Measurements from ENCODE around the gene RHOV. TPM values are rescaled to one million over a fixed set of nuclear protein-coding genes. Genes with fewer than 3 reads are reported as not detected.

RHOV gene
- total RNA-seq, 1 experiment from 2014 or later: 1.4 TPM

- Histone ChIP-seq H3K9me2 (ENCODE audit: insufficient read depth) (no peaks in the 10 kb centered on the region), H3K36me3 (ENCODE audit: low read depth) (no peaks in the 10 kb centered on the region), H3K27me3 (ENCODE audit: insufficient read depth, low read depth) (no peaks in the 10 kb centered on the region), H3F3A (ENCODE audit: insufficient read depth, low read depth) (peaks cover 41% of the 10 kb centered on the region), H3K79me2 (ENCODE audit: low read depth) (no peaks in the 10 kb centered on the region), H3K27ac (peak within 1 kb of the TSS; percentile 100; the same call in 1 of the 2 replicates), H4K20me1 (ENCODE audit: insufficient read depth) (no peaks in the 10 kb centered on the region), H3K9me3 (ENCODE audit: insufficient read depth, low read depth) (no peaks in the 10 kb centered on the region), H3K4me1 (replicated peaks; ENCODE audit: insufficient read depth) (peaks cover 42% of the 10 kb centered on the region), H3K4me3 (no peak within 1 kb of the TSS), H2AFZ (no peak within 1 kb of the TSS), H3K4me2 (0 out of 2 replicates have a peak within 1 kb of the TSS, but pooled peaks have one; percentile 69)
- ChIA-PET POLR2A (ENCODE audit: unreplicated experiment) (interaction anchor here (0.6 kb wide), 1 partner anchor 15 kb away, joined by 3 read pairs; no protein-coding TSS in a partner anchor), CTCF (interaction anchor here (0.5 to 1.6 kb wide), 2 partner anchors 16 to 23 kb away, joined by 3 to 11 read pairs; no protein-coding TSS in a partner anchor)
- intact Hi-C loops (cut with micrococcal nuclease; ENCODE audit: unreplicated experiment): no loop called here
- DNase-seq: no peak
- TF ChIP-seq, protein P1, sequence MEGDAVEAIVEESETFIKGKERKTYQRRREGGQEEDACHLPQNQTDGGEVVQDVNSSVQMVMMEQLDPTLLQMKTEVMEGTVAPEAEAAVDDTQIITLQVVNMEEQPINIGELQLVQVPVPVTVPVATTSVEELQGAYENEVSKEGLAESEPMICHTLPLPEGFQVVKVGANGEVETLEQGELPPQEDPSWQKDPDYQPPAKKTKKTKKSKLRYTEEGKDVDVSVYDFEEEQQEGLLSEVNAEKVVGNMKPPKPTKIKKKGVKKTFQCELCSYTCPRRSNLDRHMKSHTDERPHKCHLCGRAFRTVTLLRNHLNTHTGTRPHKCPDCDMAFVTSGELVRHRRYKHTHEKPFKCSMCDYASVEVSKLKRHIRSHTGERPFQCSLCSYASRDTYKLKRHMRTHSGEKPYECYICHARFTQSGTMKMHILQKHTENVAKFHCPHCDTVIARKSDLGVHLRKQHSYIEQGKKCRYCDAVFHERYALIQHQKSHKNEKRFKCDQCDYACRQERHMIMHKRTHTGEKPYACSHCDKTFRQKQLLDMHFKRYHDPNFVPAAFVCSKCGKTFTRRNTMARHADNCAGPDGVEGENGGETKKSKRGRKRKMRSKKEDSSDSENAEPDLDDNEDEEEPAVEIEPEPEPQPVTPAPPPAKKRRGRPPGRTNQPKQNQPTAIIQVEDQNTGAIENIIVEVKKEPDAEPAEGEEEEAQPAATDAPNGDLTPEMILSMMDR (conservative IDR thresholded peaks at IDR 0.05): no peak
- no peak for TF ChIP-seq EZH2 (IDR thresholded peaks at IDR 0.05; ENCODE audit: low read depth)
- no TSS peak for BruUV-seq (replicated peaks)
These were observed 45.5 kb downstream of the RHOV start, which contains the start of gene PPP1R14D for GRCh38 chr15:40828447-40829036. Gene PPP1R14D (minus strand): TSS chr15:40828708. CDS start chr15:40828641, 67 bp downstream.

DNA sequence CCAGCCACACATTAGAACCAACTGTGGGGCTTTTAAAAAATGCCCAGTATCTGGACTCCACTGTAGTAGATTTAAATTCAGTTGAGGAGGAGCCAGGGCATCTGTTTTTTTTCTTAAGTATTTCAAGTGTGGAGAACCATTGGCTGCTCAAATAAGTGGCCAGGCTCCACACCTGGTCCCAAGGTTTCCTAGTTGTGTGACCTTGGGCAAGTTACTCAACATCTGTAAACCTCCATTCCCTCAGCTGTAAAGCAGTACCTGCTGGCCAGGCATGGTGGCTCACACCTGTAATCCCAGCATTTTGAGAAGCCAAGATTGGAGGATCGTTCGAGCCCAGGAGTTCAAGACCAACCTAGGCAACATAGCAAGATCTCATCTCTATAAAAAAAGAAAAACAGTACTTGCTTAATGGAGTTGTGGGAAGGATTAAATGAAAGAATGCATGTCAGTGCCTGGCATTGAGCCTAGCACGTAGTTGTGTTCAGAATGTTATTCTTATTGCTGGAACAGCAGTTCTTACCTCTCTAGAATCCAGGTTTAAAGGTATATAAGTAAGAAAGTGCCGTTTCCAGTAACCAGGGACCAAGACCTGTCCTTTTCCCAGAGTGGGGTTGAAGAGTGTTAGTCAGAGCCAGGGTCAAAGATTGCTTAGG lies 47.5 kb downstream of the RHOV start:
- DNase-seq: no peak
- Histone ChIP-seq H3K4me1 (replicated peaks; ENCODE audit: insufficient read depth) (peaks cover 47% of the 10 kb centered on the region), H3K27ac (peak overlapping the region; percentile 100), H3K4me3 (peak overlapping the region; percentile 22; the same call in 1 of the 2 replicates), H3K9me3 (ENCODE audit: insufficient read depth, low read depth) (no peaks in the 10 kb centered on the region), H3K79me2 (ENCODE audit: low read depth) (no peaks in the 10 kb centered on the region), H3K36me3 (ENCODE audit: low read depth) (no peaks in the 10 kb centered on the region), H2AFZ (no peak overlapping the region), H3K4me2 (peak overlapping the region; percentile 69), H4K20me1 (ENCODE audit: insufficient read depth) (no peaks in the 10 kb centered on the region), H3F3A (ENCODE audit: insufficient read depth, low read depth) (peaks cover 44% of the 10 kb centered on the region), H3K27me3 (ENCODE audit: insufficient read depth, low read depth) (no peaks in the 10 kb centered on the region), H3K9me2 (ENCODE audit: insufficient read depth) (no peaks in the 10 kb centered on the region)
- BruUV-seq (replicated peaks): no TSS peak
- intact Hi-C loops (cut with micrococcal nuclease; ENCODE audit: unreplicated experiment): loop anchor here (1.0 kb wide), 2 partner anchors 20 to 39 kb away; no protein-coding TSS in a partner anchor
- ChIA-PET CTCF (interaction anchor here (1.0 kb wide), 1 partner anchor 31 kb away, joined by 6 read pairs; no protein-coding TSS in a partner anchor), POLR2A (ENCODE audit: unreplicated experiment) (interaction anchor here (0.6 kb wide), 3 partner anchors 31 to 1099 kb away, joined by 3 to 7 read pairs (median 4); no protein-coding TSS in a partner anchor)
- TF ChIP-seq, protein P1 (conservative IDR thresholded peaks at IDR 0.05): no peak
- no peak for TF ChIP-seq EZH2 (IDR thresholded peaks at IDR 0.05; ENCODE audit: low read depth)

GRCh38 chr15:40825661-40826422 lies 48.2 kb downstream of the RHOV start:
- Histone ChIP-seq H3K79me2 (ENCODE audit: low read depth) (no peaks in the 10 kb centered on the region), H3K4me1 (replicated peaks; ENCODE audit: insufficient read depth) (peaks cover 47% of the 10 kb centered on the region), H3K36me3 (ENCODE audit: low read depth) (no peaks in the 10 kb centered on the region), H3F3A (ENCODE audit: insufficient read depth, low read depth) (peaks cover 44% of the 10 kb centered on the region), H4K20me1 (ENCODE audit: insufficient read depth) (no peaks in the 10 kb centered on the region), H3K9me2 (ENCODE audit: insufficient read depth) (no peaks in the 10 kb centered on the region), H2AFZ (no peak overlapping the region), H3K27ac (peak overlapping the region; percentile 100), H3K27me3 (ENCODE audit: insufficient read depth, low read depth) (no peaks in the 10 kb centered on the region), H3K9me3 (ENCODE audit: insufficient read depth, low read depth) (no peaks in the 10 kb centered on the region), H3K4me2 (peak overlapping the region; percentile 69), H3K4me3 (peak overlapping the region; percentile 22; the same call in 1 of the 2 replicates)
- TF ChIP-seq, protein P1 (conservative IDR thresholded peaks at IDR 0.05): no peak
- no peak for TF ChIP-seq EZH2 (IDR thresholded peaks at IDR 0.05; ENCODE audit: low read depth)
- ChIA-PET CTCF (interaction anchor here (0.6 to 1.0 kb wide), 3 partner anchors 11 to 191 kb away, joined by 3 to 10 read pairs (median 6); no protein-coding TSS in a partner anchor), POLR2A (ENCODE audit: unreplicated experiment) (interaction anchor here (0.6 kb wide), 2 partner anchors 31 to 1098 kb away, joined by 4 to 7 read pairs; no protein-coding TSS in a partner anchor)
- intact Hi-C loops (cut with micrococcal nuclease; ENCODE audit: unreplicated experiment): loop anchor here (1.0 to 2.0 kb wide), 3 partner anchors 19 to 39 kb away; partner anchors contain the start of genes DNAJC17 and ZFYVE19
- no TSS peak for BruUV-seq (replicated peaks)
- DNase-seq: peak; percentile 74 to 98

Data from PC-9 (cell line).